Keratinocyte (primary cell): Measurements from ENCODE around the gene PARD3. TPM values are rescaled to one million over a fixed set of nuclear protein-coding genes. Genes with fewer than 3 reads are reported as not detected.

Experiments used
- DNase-seq: peaks from one replicate; pipeline ENCODE4 v3.0.0-alpha.2; 2011; ENCODE audit warnings: low read depth, missing footprints, low spot score
- FAIRE-seq: peaks from 2 replicates; lab custom pipeline; 2011; peaks lifted over from hg19 to GRCh38; lab: Jason Lieb, UNC
- H2AFZ ChIP-seq: 2 replicates; pipeline ENCODE4 v1.6.0; 2012; ENCODE audit warnings: low read length, control low read depth, inconsistent platforms; ENCODE audit not compliant: control insufficient read depth
- H3K27ac ChIP-seq: 2 replicates; pipeline ENCODE4 v1.5.1; 2011; ENCODE audit warnings: low read length; ENCODE audit not compliant: control insufficient read depth, insufficient read depth
- H3K27me3 ChIP-seq: 3 replicates; pipeline ENCODE4 v1.6.0; 2011; ENCODE audit warnings: low read length; ENCODE audit not compliant: control insufficient read depth, insufficient read depth; ENCODE audit errors: extremely low read depth
- H3K36me3 ChIP-seq, 2 experiments: 2 replicates in 1 of 2; 3 replicates in 1 of 2; pipeline ENCODE4 v1.5.1; 2011; ENCODE audit warnings: low read length in 2 of 2, mild to moderate bottlenecking in 1 of 2; ENCODE audit not compliant: control insufficient read depth in 2 of 2, insufficient read depth in 2 of 2; ENCODE audit errors: extremely low read depth in 1 of 2
- H3K4me1 ChIP-seq: 3 replicates; pipeline ENCODE4 v1.5.1; 2011; ENCODE audit warnings: low read length; ENCODE audit not compliant: control insufficient read depth, insufficient read depth; ENCODE audit errors: extremely low read depth
- H3K4me2 ChIP-seq: 3 replicates; pipeline ENCODE4 v1.6.0; 2011; ENCODE audit warnings: low read depth, low read length; ENCODE audit not compliant: control insufficient read depth, insufficient read depth; ENCODE audit errors: extremely low read depth
- H3K4me3 ChIP-seq, 3 experiments: fragments of 200-600 bp in 1 of 3; sonication (generic) in 1 of 3; 2 replicates in 2 of 3; 3 replicates in 1 of 3; pipeline ENCODE4 v1.5.1; 2011 to 2016; ENCODE audit warnings: low read length in 3 of 3, mild to moderate bottlenecking in 3 of 3, control low read depth in 2 of 3, inconsistent platforms in 1 of 3, low read depth in 1 of 3, mixed read lengths in 1 of 3, mixed run types in 1 of 3, moderate library complexity in 1 of 3; ENCODE audit not compliant: control insufficient read depth in 2 of 3, insufficient read depth in 2 of 3; ENCODE audit errors: extremely low read depth in 1 of 3
- H3K79me2 ChIP-seq: 2 replicates; pipeline ENCODE4 v1.6.0; 2012; ENCODE audit warnings: low read length; ENCODE audit not compliant: control insufficient read depth, insufficient read depth
- H3K9ac ChIP-seq: 3 replicates; pipeline ENCODE4 v1.6.0; 2011; ENCODE audit warnings: low read length; ENCODE audit not compliant: control insufficient read depth, insufficient read depth; ENCODE audit errors: extremely low read depth
- H3K9me1 ChIP-seq: 3 replicates; pipeline ENCODE4 v1.6.0; 2011; ENCODE audit warnings: low read length; ENCODE audit not compliant: control insufficient read depth, insufficient read depth; ENCODE audit errors: extremely low read depth
- H3K9me3 ChIP-seq: 2 replicates; pipeline ENCODE4 v1.5.1; 2012; ENCODE audit warnings: low read depth, low read length; ENCODE audit not compliant: control insufficient read depth
- H4K20me1 ChIP-seq: 3 replicates; pipeline ENCODE4 v1.6.0; 2011; ENCODE audit warnings: low read length; ENCODE audit not compliant: control insufficient read depth, insufficient read depth; ENCODE audit errors: extremely low read depth
- EZH2 ChIP-seq: IDR thresholded peaks from one replicate; pipeline ENCODE4 v1.6.1; 2012; ENCODE audit warnings: inconsistent platforms, mild to moderate bottlenecking, low read length, moderate library complexity
- dilution Hi-C: fragments of 300-500 bp; cut with MboI; formaldehyde crosslinking; loops from one replicate; pipeline ENCODE4 v1.7.0; 2020; ENCODE audit warnings: low sequenced_read_pairs; ENCODE audit not compliant: extremely low pct_ligation_motif_present
- polyA plus RNA-seq, 5 experiments: library from polyadenylated mRNA; depleted of rRNA in 3 of 5; stranded (reverse) in 3 of 5; stranded (forward) in 1 of 5; unstranded in 1 of 5; fragments of >200 nt; gene quantifications; 1 replicate in 1 of 5; 2 replicates in 3 of 5; 3 replicates in 1 of 5; pipeline versions ENCODE4 v1.2.1 to v1.2.3, GENCODE V29; 2011 to 2012; ENCODE audit warnings: missing spikeins in 2 of 5, low read depth in 1 of 5, low replicate concordance in 1 of 5
- TF ChIP-seq, protein P1 (sequence below), 3 experiments: IDR thresholded peaks in 1 of 3; conservative IDR thresholded peaks in 1 of 3; optimal IDR thresholded peaks in 1 of 3; 2 replicates in 2 of 3; 3 replicates in 1 of 3; pipeline versions ENCODE3 to v1.5.1; 2011; ENCODE audit warnings: low read length in 3 of 3, mild to moderate bottlenecking in 3 of 3, moderate library complexity in 2 of 3, control low read depth in 1 of 3, inconsistent platforms in 1 of 3; ENCODE audit not compliant: insufficient read depth in 2 of 3; ENCODE audit errors: extremely low read depth in 1 of 3

Gene PARD3
- polyA plus RNA-seq, 1 donor (not counting 4 experiments of a cell fraction or from before 2014, with no cell fraction given) = 46.4 TPM

DNA sequence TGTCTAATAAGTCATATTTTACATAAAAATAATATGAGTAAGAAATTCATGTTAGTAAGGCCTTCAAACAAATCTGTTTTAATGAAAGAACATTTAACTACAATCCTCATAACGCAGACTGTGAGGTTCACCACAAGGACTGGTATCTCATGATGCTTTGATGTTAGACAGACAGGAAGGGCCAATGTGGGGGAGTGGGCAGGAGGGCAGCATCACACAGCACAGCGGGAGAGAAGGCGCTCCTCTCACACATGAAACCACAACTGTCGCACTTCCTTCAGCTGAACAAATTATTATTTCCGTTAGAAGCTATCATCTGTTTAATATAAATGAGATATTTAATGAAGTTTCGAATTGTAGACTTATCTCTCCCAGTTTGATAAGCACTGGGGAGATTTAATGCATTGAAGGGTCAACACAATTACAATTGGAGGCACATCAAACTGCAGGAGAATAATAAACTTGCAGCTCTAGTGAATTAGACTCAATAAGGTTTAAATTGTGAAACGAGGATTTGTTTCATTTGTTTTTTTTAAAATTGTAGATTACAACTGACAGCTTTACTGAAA lies 466.1 kb downstream of the PARD3 start:
- Histone ChIP-seq H3K9me1 (no peaks in the 10 kb centered on the region), H3K79me2 (no peaks in the 10 kb centered on the region), H4K20me1 (no peaks in the 10 kb centered on the region), H3K27ac (no peak overlapping the region), H3K9ac (no peak overlapping the region), H3K4me1 (peaks cover under 1% of the 10 kb centered on the region), H3K27me3 (no peaks in the 10 kb centered on the region), H3K36me3 (peaks cover 0 to 2% of the 10 kb centered on the region in 2 experiments), H3K9me3 (no peaks in the 10 kb centered on the region), H3K4me2 (no peak overlapping the region), H2AFZ (no peak overlapping the region), H3K4me3 (no peak overlapping the region)
- DNase-seq = no peak
- dilution Hi-C loops = no loop called here
- TF ChIP-seq, protein P1, sequence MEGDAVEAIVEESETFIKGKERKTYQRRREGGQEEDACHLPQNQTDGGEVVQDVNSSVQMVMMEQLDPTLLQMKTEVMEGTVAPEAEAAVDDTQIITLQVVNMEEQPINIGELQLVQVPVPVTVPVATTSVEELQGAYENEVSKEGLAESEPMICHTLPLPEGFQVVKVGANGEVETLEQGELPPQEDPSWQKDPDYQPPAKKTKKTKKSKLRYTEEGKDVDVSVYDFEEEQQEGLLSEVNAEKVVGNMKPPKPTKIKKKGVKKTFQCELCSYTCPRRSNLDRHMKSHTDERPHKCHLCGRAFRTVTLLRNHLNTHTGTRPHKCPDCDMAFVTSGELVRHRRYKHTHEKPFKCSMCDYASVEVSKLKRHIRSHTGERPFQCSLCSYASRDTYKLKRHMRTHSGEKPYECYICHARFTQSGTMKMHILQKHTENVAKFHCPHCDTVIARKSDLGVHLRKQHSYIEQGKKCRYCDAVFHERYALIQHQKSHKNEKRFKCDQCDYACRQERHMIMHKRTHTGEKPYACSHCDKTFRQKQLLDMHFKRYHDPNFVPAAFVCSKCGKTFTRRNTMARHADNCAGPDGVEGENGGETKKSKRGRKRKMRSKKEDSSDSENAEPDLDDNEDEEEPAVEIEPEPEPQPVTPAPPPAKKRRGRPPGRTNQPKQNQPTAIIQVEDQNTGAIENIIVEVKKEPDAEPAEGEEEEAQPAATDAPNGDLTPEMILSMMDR (optimal IDR thresholded peaks at IDR 0.05 in 1 of 3, IDR thresholded peaks at IDR 0.05 in 1 of 3, conservative IDR thresholded peaks at IDR 0.05 in 1 of 3; ENCODE audit: extremely low read depth in 1 of 3, insufficient read depth in 2 of 3, low read length in 3 of 3) = no peak
- TF ChIP-seq EZH2 = no peak
- FAIRE-seq = no peak

- H3K9ac ChIP-seq = no peak overlapping the region
- DNase-seq (no peak), FAIRE-seq (no peak)
- no peak overlapping the region for H3K27ac ChIP-seq
- no peaks in the 10 kb centered on the region for H3K79me2 ChIP-seq
- no peak overlapping the region for H2AFZ ChIP-seq
- H3K36me3 ChIP-seq = peaks cover 0 to 2% of the 10 kb centered on the region in 2 experiments
- no peak overlapping the region for H3K4me2 ChIP-seq
- H3K4me3 ChIP-seq = no peak overlapping the region
- dilution Hi-C loops = no loop called here
- no peak for TF ChIP-seq EZH2
- TF ChIP-seq, protein P1 (optimal IDR thresholded peaks at IDR 0.05 in 1 of 3, IDR thresholded peaks at IDR 0.05 in 1 of 3, conservative IDR thresholded peaks at IDR 0.05 in 1 of 3; ENCODE audit: extremely low read depth in 1 of 3, insufficient read depth in 2 of 3, low read length in 3 of 3) = no peak
- no peaks in the 10 kb centered on the region for H3K9me3 ChIP-seq
- H3K27me3 ChIP-seq = no peaks in the 10 kb centered on the region
- peaks cover 4% of the 10 kb centered on the region for H3K4me1 ChIP-seq
- H3K9me1 ChIP-seq = no peaks in the 10 kb centered on the region
- no peaks in the 10 kb centered on the region for H4K20me1 ChIP-seq
These were observed 467.1 kb downstream of the PARD3 start for GRCh38 chr10:34348021-34348420.
